GM18498 (cell line): Measurements from ENCODE around the gene ANTKMT.

Experiments
- ATAC-seq: cut with Tn5 transposase; IDR thresholded peaks from one replicate; pipeline ENCODE4 v1.9.1; 2021; ENCODE audit warnings: mild to moderate bottlenecking, moderate library complexity; ENCODE audit not compliant: unreplicated experiment

ANTKMT gene

DNA sequence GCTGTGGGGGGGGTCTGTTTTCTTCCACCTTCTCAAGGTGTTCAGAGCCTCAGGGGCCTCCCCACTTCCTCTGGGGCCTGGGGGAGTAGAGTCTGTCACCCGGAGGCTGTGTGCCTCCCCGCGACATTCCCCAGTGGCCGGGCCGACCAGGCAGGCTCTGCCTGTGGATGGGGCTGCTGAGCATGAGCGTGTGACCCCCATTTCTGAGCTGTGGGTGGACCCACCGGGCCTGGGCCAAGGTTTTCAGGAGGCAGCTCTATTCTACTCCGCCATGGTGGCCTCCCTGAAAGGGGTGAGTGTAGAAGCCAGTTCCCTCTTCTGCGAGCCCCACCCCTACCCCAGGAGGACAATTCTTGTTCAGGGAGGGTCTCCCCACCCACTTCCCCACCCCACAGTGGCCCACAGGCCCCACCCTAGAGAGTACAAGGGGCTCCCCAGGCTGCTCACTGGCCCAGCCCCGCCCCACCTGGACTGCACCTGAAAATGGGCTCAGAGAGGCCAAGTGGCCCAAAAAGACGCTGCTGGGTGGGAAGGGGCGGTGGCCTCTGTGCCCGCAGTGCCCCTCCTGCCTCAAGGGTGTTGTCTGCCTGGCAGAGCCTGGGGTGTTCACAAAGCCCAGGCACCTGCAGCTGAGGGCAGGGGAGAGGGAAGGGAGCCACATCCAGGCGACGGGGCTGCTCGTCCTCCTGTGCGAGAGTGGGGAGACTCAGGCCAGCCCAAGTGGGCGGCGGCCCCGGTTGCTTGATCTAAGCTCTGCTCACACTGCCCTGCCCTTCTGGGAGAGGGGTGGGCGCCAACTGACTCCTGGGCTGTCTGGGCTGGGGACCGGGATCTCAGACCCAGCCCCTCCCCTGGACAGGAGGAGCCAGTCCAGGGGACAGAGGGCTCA is 40.9 kb downstream of the ANTKMT start:
- ATAC-seq = no peak

DNA sequence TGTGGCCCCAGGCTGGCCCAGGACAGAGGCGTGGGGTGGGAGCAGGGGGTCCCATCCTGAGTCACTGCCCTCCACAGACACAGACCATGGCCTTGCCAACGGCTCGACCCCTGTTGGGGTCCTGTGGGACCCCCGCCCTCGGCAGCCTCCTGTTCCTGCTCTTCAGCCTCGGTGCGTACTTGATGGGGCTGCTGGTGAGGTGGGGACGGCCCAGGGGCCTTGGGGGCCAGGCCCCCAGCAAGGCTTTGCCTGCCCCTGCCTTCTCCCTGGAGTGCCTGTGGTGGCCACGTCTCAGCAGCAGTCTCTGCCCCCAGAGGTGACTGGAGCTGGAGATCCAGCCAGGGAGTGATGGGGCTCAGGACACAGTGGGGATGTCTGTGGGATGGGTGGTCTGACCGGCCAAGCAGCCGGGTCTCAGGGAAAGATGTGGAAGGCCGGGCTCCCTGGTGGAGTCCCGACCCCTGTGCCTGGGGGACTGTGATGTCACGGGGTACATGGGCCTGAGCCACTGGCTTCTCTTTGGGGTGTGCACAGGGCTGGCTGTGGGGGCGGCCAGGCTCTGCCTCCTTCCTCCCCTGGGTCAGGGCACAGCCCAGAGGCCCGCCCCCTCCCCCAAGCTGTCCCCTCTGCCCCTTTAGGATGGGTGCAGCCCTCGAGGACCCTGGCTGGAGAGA is 41.8 kb downstream of the ANTKMT start:
- ATAC-seq = no peak

DNA sequence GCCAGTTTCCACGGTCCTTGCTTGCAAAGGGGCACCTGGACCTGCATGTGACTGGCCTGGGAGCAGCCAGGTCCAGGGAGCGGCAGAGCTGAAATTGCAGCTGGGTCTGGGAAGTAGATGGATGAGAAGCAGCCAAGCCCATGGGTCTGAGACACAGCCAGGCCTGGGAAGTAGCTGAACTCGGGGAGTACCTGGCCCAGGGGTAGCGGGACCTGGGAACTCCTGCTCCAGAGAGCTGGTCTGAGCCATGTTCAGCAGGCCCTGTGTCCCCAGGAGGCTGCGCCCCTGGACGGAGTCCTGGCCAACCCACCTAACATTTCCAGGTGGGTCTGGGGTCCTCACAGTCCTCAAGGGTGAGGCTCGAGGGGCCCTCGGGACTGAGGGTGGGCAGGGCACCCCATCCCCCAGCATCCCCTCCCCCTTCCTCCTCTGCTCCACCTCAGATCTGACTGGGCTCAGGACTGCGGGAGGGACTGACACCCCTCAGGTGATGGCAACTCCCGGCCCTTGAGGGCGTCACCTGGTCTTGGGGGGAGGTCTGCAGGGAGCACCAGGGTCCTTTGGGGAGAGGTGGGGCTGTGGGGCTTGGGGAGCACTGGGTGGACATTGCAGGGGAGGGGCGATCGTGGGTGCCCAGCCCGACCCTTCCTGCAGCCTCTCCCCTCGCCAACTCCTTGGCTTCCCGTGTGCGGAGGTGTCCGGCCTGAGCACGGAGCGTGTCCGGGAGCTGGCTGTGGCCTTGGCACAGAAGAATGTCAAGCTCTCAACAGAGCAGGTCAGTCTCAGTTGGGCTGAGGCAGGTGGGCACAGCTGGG is 42.6 kb downstream of the ANTKMT start:
- ATAC-seq = no peak

GRCh38 chr16:764184-764750 is 43.3 kb downstream of the ANTKMT start:
- ATAC-seq = no peak

GRCh38 chr16:764848-765487 is 44.0 kb downstream of the ANTKMT start:
- no peak for ATAC-seq

- ATAC-seq = no peak
These were observed 44.5 kb downstream of the ANTKMT start for GRCh38 chr16:765488-765865.

GRCh38 chr16:766008-766819 is 45.3 kb downstream of the ANTKMT start:
- ATAC-seq = no peak

DNA sequence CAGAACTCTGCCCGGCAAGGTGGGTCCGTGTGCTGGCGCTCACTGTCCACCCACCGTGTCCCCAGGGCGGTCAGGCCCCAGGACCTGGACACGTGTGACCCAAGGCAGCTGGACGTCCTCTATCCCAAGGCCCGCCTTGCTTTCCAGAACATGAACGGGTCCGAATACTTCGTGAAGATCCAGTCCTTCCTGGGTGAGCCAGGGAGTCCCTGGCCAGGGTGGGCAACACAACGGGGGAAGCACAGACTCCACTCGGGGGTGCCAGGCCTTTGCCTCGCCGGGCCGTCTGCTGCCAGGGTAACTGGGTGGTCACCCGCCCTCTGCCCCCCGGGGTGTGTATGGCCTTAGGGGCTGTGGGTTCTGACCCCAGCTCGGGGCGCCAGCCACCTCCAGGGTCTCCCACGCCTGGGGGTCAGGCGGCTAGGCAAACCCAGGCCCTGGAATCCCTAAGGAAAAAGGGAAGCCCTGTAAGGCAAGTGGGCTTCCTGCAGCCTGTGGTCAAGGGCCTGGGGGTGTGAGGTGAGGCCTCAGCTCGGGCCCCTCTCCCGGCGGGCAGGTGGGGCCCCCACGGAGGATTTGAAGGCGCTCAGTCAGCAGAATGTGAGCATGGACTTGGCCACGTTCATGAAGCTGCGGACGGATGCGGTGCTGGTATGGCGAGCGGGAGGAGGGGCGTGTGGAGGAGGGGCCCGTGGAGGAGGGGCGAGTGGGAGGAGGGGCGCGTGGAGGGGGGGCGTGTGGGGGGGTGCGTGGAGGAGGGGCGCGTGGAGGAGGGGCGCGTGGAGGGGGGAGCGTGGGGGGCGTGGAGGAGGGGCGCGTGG is 46.1 kb downstream of the ANTKMT start:
- ATAC-seq = no peak

- no peak for ATAC-seq
These were observed 46.8 kb downstream of the ANTKMT start for GRCh38 chr16:767743-768235.

DNA sequence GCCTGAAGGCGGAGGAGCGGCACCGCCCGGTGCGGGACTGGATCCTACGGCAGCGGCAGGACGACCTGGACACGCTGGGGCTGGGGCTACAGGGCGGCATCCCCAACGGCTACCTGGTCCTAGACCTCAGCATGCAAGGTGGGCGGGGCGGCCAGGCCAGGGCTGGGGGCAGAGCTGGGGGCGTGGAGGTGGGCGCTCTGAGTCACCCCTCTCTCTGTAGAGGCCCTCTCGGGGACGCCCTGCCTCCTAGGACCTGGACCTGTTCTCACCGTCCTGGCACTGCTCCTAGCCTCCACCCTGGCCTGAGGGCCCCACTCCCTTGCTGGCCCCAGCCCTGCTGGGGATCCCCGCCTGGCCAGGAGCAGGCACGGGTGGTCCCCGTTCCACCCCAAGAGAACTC is 47.5 kb downstream of the ANTKMT start:
- ATAC-seq = no peak

DNA sequence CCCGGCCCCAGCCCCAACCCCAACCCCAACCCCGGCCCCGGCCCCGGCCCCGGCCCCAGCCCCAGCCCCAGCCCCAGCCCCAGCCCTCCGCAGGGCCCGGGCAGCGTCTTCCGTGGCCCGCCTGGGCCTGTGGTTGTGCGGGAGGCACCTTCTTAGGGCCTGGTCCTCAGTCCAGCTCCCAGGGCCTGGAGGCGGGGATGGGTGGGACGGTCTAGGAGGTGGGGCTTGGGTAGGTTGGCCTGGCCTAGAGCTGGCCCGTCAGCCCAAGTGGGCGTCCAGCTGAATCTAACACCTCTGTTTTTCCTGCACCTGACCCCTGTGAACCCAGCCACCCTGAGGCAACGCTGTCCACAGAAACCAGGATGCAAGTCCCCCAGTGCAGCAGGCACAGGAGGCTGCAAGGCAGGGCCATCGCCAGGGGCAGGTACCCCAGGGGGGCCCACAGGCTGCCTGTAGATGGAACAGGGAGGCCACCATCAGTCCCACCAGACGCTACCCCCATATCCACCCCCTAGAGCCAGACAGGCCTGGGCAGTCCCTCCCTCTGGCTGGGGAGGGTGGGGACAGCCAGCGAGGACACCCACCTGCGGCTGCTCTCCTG is 48.3 kb downstream of the ANTKMT start:
- no peak for ATAC-seq

DNA sequence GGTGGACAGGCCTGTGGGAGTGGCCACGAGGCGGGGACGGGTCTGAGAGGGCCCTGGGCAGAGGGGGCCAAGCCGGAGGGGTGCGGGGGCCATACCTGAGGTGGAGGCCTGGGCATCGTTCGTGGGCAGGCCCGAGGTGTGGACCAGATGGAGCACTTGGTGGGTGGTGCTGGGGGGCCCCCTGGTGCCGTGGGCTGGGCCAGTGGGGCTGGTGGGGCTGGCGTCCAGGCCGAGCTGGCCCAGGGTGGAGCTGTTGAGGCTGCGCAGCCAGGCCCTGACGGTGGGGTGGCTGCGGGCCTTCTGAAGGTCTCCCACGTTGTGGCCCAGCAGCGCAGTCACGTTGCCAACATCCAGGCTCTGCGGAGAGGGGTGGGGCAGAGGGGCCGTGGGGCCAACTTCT is 49.0 kb downstream of the ANTKMT start:
- no peak for ATAC-seq

- ATAC-seq = no peak
These were observed 49.5 kb downstream of the ANTKMT start for GRCh38 chr16:770411-770810.
